DMS153 treated with DMSO at 0.1 percent for 48 hours (cell line): ENCODE data around the gene ITIH2.

ENCODE experiments used
- DNase-seq: peaks from one replicate; lab custom pipeline; 2025; ENCODE audit not compliant: unreplicated experiment; lab: John Stamatoyannopoulos, UW

ITIH2 gene

DNA sequence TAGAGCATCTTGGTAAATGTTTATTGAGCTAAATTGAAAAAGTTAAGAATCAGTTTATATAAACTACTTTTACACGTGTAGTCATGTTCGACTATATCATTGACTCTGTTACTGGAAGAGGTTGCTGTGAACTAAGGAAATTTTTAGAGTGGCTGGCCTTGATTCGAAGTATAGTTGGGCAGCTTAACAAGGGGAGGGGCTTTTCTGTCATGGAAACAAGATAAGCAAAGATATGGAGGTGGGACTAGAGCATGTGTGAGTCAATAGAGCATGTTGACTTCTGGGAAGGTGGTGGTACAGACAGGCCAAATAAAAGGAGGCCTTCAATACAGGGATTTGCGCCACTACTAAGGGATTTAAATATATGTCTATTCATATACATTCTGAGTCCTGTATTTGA lies 92.5 kb downstream of the ITIH2 start:
- no peak for DNase-seq

DNA sequence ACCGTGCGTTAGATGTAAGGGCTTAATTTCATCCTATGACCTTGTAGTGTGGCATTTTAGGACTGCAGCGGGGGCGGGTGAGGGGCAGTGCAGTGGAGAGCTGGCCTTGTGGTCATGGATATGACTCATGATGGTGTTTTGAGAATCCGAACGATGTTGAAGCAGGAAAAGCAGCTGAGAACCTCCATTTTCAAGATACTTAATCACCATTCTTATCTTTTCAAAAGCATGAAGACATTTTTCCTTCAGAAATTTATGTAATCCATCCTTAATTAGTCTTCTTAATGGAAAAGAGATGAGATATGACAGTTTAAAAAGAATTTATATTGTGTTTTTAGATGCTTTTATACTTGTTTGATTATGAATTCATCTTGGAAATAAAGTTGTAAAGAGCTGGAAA lies 94.5 kb downstream of the ITIH2 start:
- DNase-seq: no peak
